ENCODE measurements around the gene ZXDC. TPM values are rescaled to one million over a fixed set of nuclear protein-coding genes. Genes with fewer than 3 reads are reported as not detected.

ZXDC gene
- total and polyA plus RNA-seq, 2 donors (not counting 3 experiments of a cell fraction or from before 2014, with no cell fraction given), result 15.2 to 22.6 TPM

DNA sequence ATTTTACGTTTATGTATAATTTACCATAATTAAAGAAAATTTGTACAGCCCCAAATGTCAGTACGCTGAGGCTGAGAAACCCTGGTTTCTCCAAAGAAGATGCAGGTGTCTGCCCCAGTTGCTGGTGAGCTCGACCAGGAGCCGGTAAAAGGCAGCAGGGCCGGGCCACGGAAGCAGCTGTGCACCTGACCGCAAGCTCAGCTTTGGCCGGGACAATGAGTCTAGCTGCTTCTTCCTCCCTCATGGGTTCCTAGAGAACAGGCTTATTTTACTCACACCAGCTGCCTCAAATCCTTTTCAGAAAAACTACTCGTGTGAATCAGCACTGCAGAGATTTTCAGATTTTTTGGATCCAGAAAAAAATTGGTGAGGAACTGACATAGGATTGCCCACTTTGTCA, 18.0 kb upstream of the ZXDC start:
- H3K4me2 ChIP-seq (ENCODE audit: insufficient read depth, low read length), result no peak overlapping the region
- no peak overlapping the region for H2AFZ ChIP-seq (ENCODE audit: low read depth, low read length)
- dilution Hi-C loops (cut with MboI; ENCODE audit: extremely low pct_ligation_motif_present, low sequenced_read_pairs), result no loop called here
- no peak overlapping the region for H3K9ac ChIP-seq (replicated peaks; ENCODE audit: extremely low read depth, insufficient read depth, low read length)
- H3K79me2 ChIP-seq (ENCODE audit: control insufficient read depth, insufficient read depth, low read length), result no peaks in the 10 kb centered on the region
- H3K4me1 ChIP-seq (ENCODE audit: control insufficient read depth, extremely low read depth, insufficient read depth, low read length), result no peaks in the 10 kb centered on the region
- intact Hi-C loops (cut with micrococcal nuclease), result no loop called here
- no peaks in the 10 kb centered on the region for H3K9me3 ChIP-seq (replicated peaks; ENCODE audit: control insufficient read depth, insufficient read depth, low read length)
- H3K9me1 ChIP-seq (replicated peaks; ENCODE audit: control insufficient read depth, extremely low read depth, insufficient read depth, low read length), result no peaks in the 10 kb centered on the region
- H3K27ac ChIP-seq (ENCODE audit: insufficient read depth, low read depth, low read length), result no peak overlapping the region
- FAIRE-seq, result no peak
- TF ChIP-seq, protein P1, sequence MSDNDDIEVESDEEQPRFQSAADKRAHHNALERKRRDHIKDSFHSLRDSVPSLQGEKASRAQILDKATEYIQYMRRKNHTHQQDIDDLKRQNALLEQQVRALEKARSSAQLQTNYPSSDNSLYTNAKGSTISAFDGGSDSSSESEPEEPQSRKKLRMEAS (IDR thresholded peaks at IDR 0.05; ENCODE audit: insufficient read depth, insufficient read length), result no peak
- TF ChIP-seq FOS (IDR thresholded peaks at IDR 0.05; ENCODE audit: borderline replicate concordance, insufficient read depth, low read length) (no peak), JUN (IDR thresholded peaks at IDR 0.05; ENCODE audit: borderline replicate concordance, insufficient read depth, insufficient read length, low read depth) (no peak), MYC (IDR thresholded peaks at IDR 0.05; ENCODE audit: low read depth, low read length) (no peak), EZH2 (IDR thresholded peaks at IDR 0.05; ENCODE audit: borderline replicate concordance, low read depth, low read length, severe bottlenecking) (no peak), POLR2AphosphoS5 (IDR thresholded peaks at IDR 0.05; ENCODE audit: insufficient read depth, low read depth, low read length) (no peak)
- TF ChIP-seq, protein P2, sequence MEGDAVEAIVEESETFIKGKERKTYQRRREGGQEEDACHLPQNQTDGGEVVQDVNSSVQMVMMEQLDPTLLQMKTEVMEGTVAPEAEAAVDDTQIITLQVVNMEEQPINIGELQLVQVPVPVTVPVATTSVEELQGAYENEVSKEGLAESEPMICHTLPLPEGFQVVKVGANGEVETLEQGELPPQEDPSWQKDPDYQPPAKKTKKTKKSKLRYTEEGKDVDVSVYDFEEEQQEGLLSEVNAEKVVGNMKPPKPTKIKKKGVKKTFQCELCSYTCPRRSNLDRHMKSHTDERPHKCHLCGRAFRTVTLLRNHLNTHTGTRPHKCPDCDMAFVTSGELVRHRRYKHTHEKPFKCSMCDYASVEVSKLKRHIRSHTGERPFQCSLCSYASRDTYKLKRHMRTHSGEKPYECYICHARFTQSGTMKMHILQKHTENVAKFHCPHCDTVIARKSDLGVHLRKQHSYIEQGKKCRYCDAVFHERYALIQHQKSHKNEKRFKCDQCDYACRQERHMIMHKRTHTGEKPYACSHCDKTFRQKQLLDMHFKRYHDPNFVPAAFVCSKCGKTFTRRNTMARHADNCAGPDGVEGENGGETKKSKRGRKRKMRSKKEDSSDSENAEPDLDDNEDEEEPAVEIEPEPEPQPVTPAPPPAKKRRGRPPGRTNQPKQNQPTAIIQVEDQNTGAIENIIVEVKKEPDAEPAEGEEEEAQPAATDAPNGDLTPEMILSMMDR (IDR thresholded peaks at IDR 0.05; ENCODE audit: extremely low read depth in 1 of 2, insufficient read depth in 1 of 2, low read depth in 1 of 2, low read length in 2 of 2), result no peak
- H3K27me3 ChIP-seq (ENCODE audit: control insufficient read depth in 2 of 2, insufficient read depth in 2 of 2, low read length in 2 of 2), result peaks cover 0 to 1% of the 10 kb centered on the region in 2 experiments
- H3K36me3 ChIP-seq (ENCODE audit: control insufficient read depth in 2 of 2, extremely low read depth in 1 of 2, insufficient read depth in 2 of 2, low read length in 2 of 2), result no peaks in the 10 kb centered on the region
- no peaks in the 10 kb centered on the region for H4K20me1 ChIP-seq (replicated peaks; ENCODE audit: control insufficient read depth, extremely low read depth, insufficient read depth, low read length)
- CTCF ChIA-PET, result no interaction called here
- no peak overlapping the region for H3K4me3 ChIP-seq (replicated peaks in 1 of 3; ENCODE audit: insufficient read depth in 1 of 3, low read depth in 1 of 3, low read length in 3 of 3)
- no peak for DNase-seq (ENCODE audit: low read depth, low spot score)
- no TSS peak for BruUV-seq (replicated peaks)
- POLR2A ChIA-PET, result no interaction called here

Data from endothelial cell of umbilical vein (primary cell).